IMR-90 (cell line): ENCODE results near the gene EFNB2. TPM values are rescaled to one million over a fixed set of nuclear protein-coding genes. Genes with fewer than 3 reads are reported as not detected.
A peak's percentile ranks its signal among the peaks of the same experiment; 100 is the strongest.

Experiments
- ATAC-seq: fragments of 200-7000 bp; cut with Tn5 transposase; 2 replicates; pipeline ENCODE4 v1.9.1; 2020; ENCODE audit warnings: low read depth, mild to moderate bottlenecking, moderate library complexity
- BruUV-seq: library from RNA; stranded (reverse); fragments of 400-500 nt; replicated peaks from 2 replicates; lab custom pipeline; 2021; lab: Mats Ljungman, UMichigan
- CTCF ChIA-PET: fragments of 300-600 bp; formaldehyde crosslinking; extraction: SDS; loops from one replicate; lab custom pipeline; 2021; ENCODE audit warnings: antibody characterized with exemption; lab: Yijun Ruan, JAX
- POLR2A ChIA-PET: fragments of 300-600 bp; sonication (Branson Sonifier 250); formaldehyde crosslinking; loops from one replicate; lab custom pipeline; 2022; ENCODE audit warnings: antibody characterized with exemption; ENCODE audit not compliant: unreplicated experiment; lab: Charles Lee
- DNase-seq: peaks from one replicate; pipeline ENCODE4 v3.0.0; 2013
- H2AFZ ChIP-seq: replicated peaks from 2 replicates; pipeline ENCODE3; 2013; ENCODE audit warnings: low read length, mild to moderate bottlenecking; ENCODE audit not compliant: poor library complexity
- H2AK5ac ChIP-seq: 2 replicates; pipeline ENCODE4 v1.6.1; 2013; ENCODE audit warnings: low read depth, low read length, inconsistent platforms
- H2AK9ac ChIP-seq: replicated peaks from 2 replicates; pipeline ENCODE3; 2013; ENCODE audit warnings: mild to moderate bottlenecking, low read depth, low read length, moderate library complexity; ENCODE audit not compliant: poor library complexity
- H2BK120ac ChIP-seq: 2 replicates; pipeline ENCODE4 v1.6.1; 2013; ENCODE audit warnings: low read depth, low read length, inconsistent platforms
- H2BK15ac ChIP-seq: 3 replicates; pipeline ENCODE4 v1.6.1; 2013; ENCODE audit warnings: low read depth, low read length, inconsistent platforms
- H2BK20ac ChIP-seq: 2 replicates; pipeline ENCODE4 v1.6.1; 2013; ENCODE audit warnings: low read depth, mild to moderate bottlenecking, inconsistent platforms, low read length, moderate library complexity
- H2BK5ac ChIP-seq: 2 replicates; pipeline ENCODE4 v1.6.1; 2013; ENCODE audit warnings: mild to moderate bottlenecking, low read depth, low read length, inconsistent platforms; ENCODE audit not compliant: poor library complexity, severe bottlenecking
- H3K14ac ChIP-seq: replicated peaks from 2 replicates; pipeline ENCODE4 v1.6.1; 2013; ENCODE audit warnings: low read depth, low read length, inconsistent platforms
- H3K18ac ChIP-seq: 2 replicates; pipeline ENCODE4 v1.6.1; 2013; ENCODE audit warnings: low read depth, low read length, control low read depth
- H3K23ac ChIP-seq: 2 replicates; pipeline ENCODE4 v1.6.1; 2013; ENCODE audit warnings: low read depth, low read length, inconsistent platforms
- H3K27ac ChIP-seq: 2 replicates; pipeline ENCODE4 v1.5.1; 2013; ENCODE audit warnings: mild to moderate bottlenecking, control low read depth, low read length; ENCODE audit not compliant: insufficient read depth
- H3K27me3 ChIP-seq: 2 replicates; pipeline ENCODE4 v1.6.1; 2013; ENCODE audit warnings: low read length; ENCODE audit not compliant: control insufficient read depth, insufficient read depth
- H3K36me3 ChIP-seq: 2 replicates; pipeline ENCODE4 v1.6.1; 2013; ENCODE audit warnings: low read length, mixed read lengths; ENCODE audit not compliant: control insufficient read depth, insufficient read depth
- H3K4ac ChIP-seq: 2 replicates; pipeline ENCODE4 v1.6.1; 2013; ENCODE audit warnings: low read depth, low read length, inconsistent platforms
- H3K4me1 ChIP-seq: 2 replicates; pipeline ENCODE4 v1.6.1; 2013; ENCODE audit warnings: low read length, mixed read lengths; ENCODE audit not compliant: control insufficient read depth, insufficient read depth
- H3K4me2 ChIP-seq: 2 replicates; pipeline ENCODE4 v1.6.1; 2013; ENCODE audit warnings: low read depth, mild to moderate bottlenecking, control low read depth, low read length, moderate library complexity
- H3K4me3 ChIP-seq: 2 replicates; pipeline ENCODE4 v1.5.1; 2013; ENCODE audit warnings: low read depth, mild to moderate bottlenecking, control low read depth, low read length, moderate library complexity; ENCODE audit not compliant: insufficient read depth
- H3K56ac ChIP-seq: 2 replicates; pipeline ENCODE4 v1.6.1; 2013; ENCODE audit warnings: low read length, inconsistent platforms; ENCODE audit not compliant: insufficient read depth; ENCODE audit errors: extremely low read depth
- H3K79me1 ChIP-seq, 2 experiments: 2 replicates each; pipeline ENCODE4 v1.6.1; 2013; ENCODE audit warnings: low read length in 2 of 2, inconsistent platforms in 1 of 2, low read depth in 1 of 2
- H3K9ac ChIP-seq: 2 replicates; pipeline ENCODE4 v1.6.1; 2013; ENCODE audit warnings: low read depth, low read length, control low read depth
- H3K9me1 ChIP-seq: 2 replicates; pipeline ENCODE4 v1.6.1; 2013; ENCODE audit warnings: low read length, inconsistent platforms; ENCODE audit not compliant: insufficient read depth
- H3K9me3 ChIP-seq: 2 replicates; pipeline ENCODE4 v1.6.1; 2013; ENCODE audit warnings: low read length; ENCODE audit not compliant: control insufficient read depth, insufficient read depth
- H4K20me1 ChIP-seq: 2 replicates; pipeline ENCODE4 v1.6.1; 2013; ENCODE audit warnings: low read length, inconsistent platforms; ENCODE audit not compliant: insufficient read depth
- H4K5ac ChIP-seq: 2 replicates; pipeline ENCODE4 v1.6.1; 2013; ENCODE audit warnings: mild to moderate bottlenecking, low read depth, low read length, control low read depth
- H4K8ac ChIP-seq, 2 experiments: 2 replicates each; pipeline ENCODE4 v1.6.1; 2013; ENCODE audit warnings: low read depth in 2 of 2, low read length in 2 of 2, control low read depth in 1 of 2, inconsistent platforms in 1 of 2
- H4K91ac ChIP-seq: 2 replicates; pipeline ENCODE4 v1.6.1; 2013; ENCODE audit warnings: low read depth, low read length, inconsistent platforms; ENCODE audit not compliant: insufficient read depth
- BHLHE40 ChIP-seq: fragments of 150-350 bp; IDR thresholded peaks from 2 replicates; pipeline ENCODE4 v1.6.1; 2016; ENCODE audit warnings: mild to moderate bottlenecking, low read depth, low read length
- CEBPB ChIP-seq: IDR thresholded peaks from 2 replicates; pipeline ENCODE4 v1.6.1; 2012; ENCODE audit warnings: low read depth, low read length, improper control_type of control experiment
- CHD1 ChIP-seq: IDR thresholded peaks from 2 replicates; pipeline ENCODE4 v1.6.1; 2012; ENCODE audit warnings: low read depth, low read length, improper control_type of control experiment
- FOS ChIP-seq: fragments of 150-350 bp; IDR thresholded peaks from 2 replicates; pipeline ENCODE4 v1.6.1; 2016; ENCODE audit warnings: low read depth, low read length
- MAFK ChIP-seq: IDR thresholded peaks from 2 replicates; pipeline ENCODE4 v1.6.1; 2012; ENCODE audit warnings: low read depth, low read length, improper control_type of control experiment
- MAZ ChIP-seq: IDR thresholded peaks from 2 replicates; pipeline ENCODE4 v1.6.1; 2012; ENCODE audit warnings: low read depth, mild to moderate bottlenecking, low read length, improper control_type of control experiment, moderate library complexity, borderline replicate concordance
- MXI1 ChIP-seq: IDR thresholded peaks from 2 replicates; pipeline ENCODE4 v1.6.1; 2012; ENCODE audit warnings: low read depth, mild to moderate bottlenecking, low read length, moderate library complexity, borderline replicate concordance
- NFE2L2 ChIP-seq: fragments of 150-350 bp; IDR thresholded peaks from 2 replicates; pipeline ENCODE4 v1.6.1; 2016; ENCODE audit warnings: low read depth, mild to moderate bottlenecking, low read length
- POLR2A ChIP-seq: IDR thresholded peaks from 2 replicates; pipeline ENCODE4 v1.6.1; 2012; ENCODE audit warnings: mild to moderate bottlenecking, low read depth, low read length
- RAD21 ChIP-seq: IDR thresholded peaks from 2 replicates; pipeline ENCODE4 v1.6.1; 2012; ENCODE audit warnings: low read length, improper control_type of control experiment
- RCOR1 ChIP-seq: IDR thresholded peaks from 2 replicates; pipeline ENCODE4 v1.6.1; 2012; ENCODE audit warnings: mild to moderate bottlenecking, low read length, improper control_type of control experiment; ENCODE audit not compliant: insufficient replicate concordance
- RFX5 ChIP-seq: IDR thresholded peaks from 2 replicates; pipeline ENCODE4 v1.8.0; 2012; ENCODE audit warnings: low read depth, mild to moderate bottlenecking, low read length, moderate library complexity
- SMC3 ChIP-seq: fragments of 150-350 bp; IDR thresholded peaks from 2 replicates; pipeline ENCODE4 v1.6.1; 2016; ENCODE audit warnings: low read depth, mild to moderate bottlenecking, antibody characterized with exemption, low read length, moderate library complexity
- WGBS, 2 experiments: methylation state at CpG; one replicate each; pipeline versions ENCODE4 v1.1.5 to v1.1.7; 2013; ENCODE audit warnings: missing lambda C conversion rate in 2 of 2; ENCODE audit not compliant: insufficient read length in 1 of 2; ENCODE audit errors: extremely low coverage in 2 of 2; 5-methylcytosine and 5-hydroxymethylcytosine counted together
- dilution Hi-C: fragments of 300-500 bp; cut with HindIII; formaldehyde crosslinking; loops from one replicate; pipeline ENCODE4 v1.14.3; 2018; ENCODE audit warnings: low sequenced_read_pairs; ENCODE audit not compliant: unreplicated experiment
- in situ Hi-C: fragments of 300-500 bp; cut with MboI; formaldehyde crosslinking; loops from 3 replicates; pipeline ENCODE4 v1.14.3; 2019; ENCODE audit warnings: low sequenced_read_pairs, inconsistent platforms, mixed read lengths
- intact Hi-C: fragments of 100-400 bp; cut with micrococcal nuclease; formaldehyde crosslinking; loops from 2 replicates; pipeline ENCODE4 v1.10.0; 2022
- polyA plus RNA-seq, 3 experiments: library from polyadenylated mRNA; depleted of rRNA; stranded (reverse); fragments of >200 nt; gene quantifications; 2 replicates each; pipeline ENCODE4 v1.2.3, GENCODE V29; 2012; ENCODE audit warnings: low replicate concordance in 1 of 3
- total RNA-seq: library from RNA; depleted of rRNA; stranded (reverse); fragments of >200 nt; gene quantifications from 2 replicates; pipeline ENCODE4 v1.2.3, GENCODE V29; 2012
- TF ChIP-seq, protein P1 (sequence below): fragments of 150-350 bp; IDR thresholded peaks from 2 replicates; pipeline ENCODE4 v1.6.1; 2017; ENCODE audit warnings: mild to moderate bottlenecking, antibody characterized with exemption, low read length, low read depth
- TF ChIP-seq, protein P2 (sequence below): conservative IDR thresholded peaks from 2 replicates; pipeline ENCODE4 v1.5.1; 2012; ENCODE audit warnings: mild to moderate bottlenecking, low read depth, low read length, improper control_type of control experiment

EFNB2 gene
- total and polyA plus RNA-seq, 2 of the 4 experiments (the other 2 are of a cell fraction), result 5.4 to 6.0 TPM

DNA sequence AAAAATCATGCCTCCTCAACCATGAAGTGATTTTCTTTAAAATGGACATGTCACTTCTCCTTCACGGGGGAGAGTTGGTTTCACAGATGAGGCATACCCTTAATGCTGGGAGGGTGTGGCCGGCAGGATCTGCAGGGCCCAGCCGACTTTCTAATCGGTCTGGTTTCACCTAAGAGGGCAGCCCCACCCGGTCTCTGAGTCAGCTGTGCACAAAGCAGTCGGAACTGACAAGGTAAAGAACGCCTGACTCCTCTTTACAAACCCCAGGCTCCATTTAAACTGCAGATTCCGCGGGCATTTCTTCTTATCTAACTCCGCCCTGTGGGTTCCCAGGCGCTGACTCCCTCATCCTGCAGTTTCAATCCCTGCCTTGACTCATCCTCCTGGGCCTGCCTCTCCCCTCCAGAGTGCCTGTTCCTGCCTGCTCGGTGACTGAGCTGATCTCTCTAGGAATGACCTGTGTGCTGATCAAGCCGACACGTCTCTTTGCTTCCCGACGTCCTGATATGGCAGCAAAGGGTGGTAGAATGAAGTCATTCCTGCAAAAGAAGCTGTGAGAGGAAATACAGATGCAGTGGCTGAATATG, 63.4 kb downstream of the EFNB2 start:
- Histone ChIP-seq H3K23ac (no peak overlapping the region), H2AFZ (peak overlapping the region; percentile 89), H3K4me2 (peak overlapping the region; percentile 84), H2AK9ac (peak overlapping the region; percentile 11), H3K9me3 (no peaks in the 10 kb centered on the region), H3K9ac (peak overlapping the region; percentile 4; the same call in 1 of the 2 replicates), H3K27me3 (no peaks in the 10 kb centered on the region), H4K91ac (peak overlapping the region; percentile 48; the same call in 1 of the 2 replicates), H3K36me3 (no peaks in the 10 kb centered on the region), H4K20me1 (no peaks in the 10 kb centered on the region), H2BK5ac (no peak overlapping the region), H3K4me3 (peak overlapping the region; percentile 24; the same call in 1 of the 2 replicates), H2BK120ac (peak overlapping the region; percentile 50), H3K56ac (0 out of 2 replicates have a peak overlapping the region, but pooled peaks have one; percentile 15), H3K18ac (no peak overlapping the region), H2AK5ac (no peak overlapping the region), H3K9me1 (no peaks in the 10 kb centered on the region), H2BK15ac (no peak overlapping the region), H3K4ac (0 out of 2 replicates have a peak overlapping the region, but pooled peaks have one; percentile 20), H3K14ac (0 out of 2 replicates have a peak overlapping the region, but pooled peaks have one; percentile 16), H3K27ac (no peak overlapping the region), H4K5ac (no peak overlapping the region), H3K79me1 (no peaks in the 10 kb centered on the region), H3K4me1 (no peaks in the 10 kb centered on the region), H2BK20ac (peak overlapping the region; percentile 32), H4K8ac (peak overlapping the region; percentile 0 to 69; a peak in 1 of 4 replicates)
- dilution Hi-C loops, result no loop called here
- CTCF ChIA-PET, result interaction anchor here (1.1 kb wide), 1 partner anchor 9 kb away, joined by 3 read pairs; no protein-coding TSS in a partner anchor
- no TSS peak for BruUV-seq
- POLR2A ChIA-PET, result no interaction called here
- intact Hi-C loops, result no loop called here
- WGBS, 2 experiments, result 0% methylated on average over 6 of the region's 16 CpGs; no CpG with 5 or more reads in 1 of the 2 experiments
- ATAC-seq (peak; percentile 100), DNase-seq (peak; percentile 91)
- in situ Hi-C loops, result no loop called here
- TF ChIP-seq FOS (peak; percentile 70), CEBPB (0 out of 2 replicates have a peak, but pooled peaks have one; percentile 20), RCOR1 (no peak), RFX5 (no peak), BHLHE40 (peak; percentile 16; the same call in 1 of the 2 replicates), CHD1 (no peak), MXI1 (no peak), NFE2L2 (0 out of 2 replicates have a peak, but pooled peaks have one; percentile 15), MAZ (peak; percentile 17; the same call in 1 of the 2 replicates), SMC3 (no peak), MAFK (no peak), POLR2A (no peak), RAD21 (peak; percentile 15; the same call in 1 of the 2 replicates)
- TF ChIP-seq, protein P1, sequence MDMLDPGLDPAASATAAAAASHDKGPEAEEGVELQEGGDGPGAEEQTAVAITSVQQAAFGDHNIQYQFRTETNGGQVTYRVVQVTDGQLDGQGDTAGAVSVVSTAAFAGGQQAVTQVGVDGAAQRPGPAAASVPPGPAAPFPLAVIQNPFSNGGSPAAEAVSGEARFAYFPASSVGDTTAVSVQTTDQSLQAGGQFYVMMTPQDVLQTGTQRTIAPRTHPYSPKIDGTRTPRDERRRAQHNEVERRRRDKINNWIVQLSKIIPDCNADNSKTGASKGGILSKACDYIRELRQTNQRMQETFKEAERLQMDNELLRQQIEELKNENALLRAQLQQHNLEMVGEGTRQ, result no peak
- TF ChIP-seq, protein P2, sequence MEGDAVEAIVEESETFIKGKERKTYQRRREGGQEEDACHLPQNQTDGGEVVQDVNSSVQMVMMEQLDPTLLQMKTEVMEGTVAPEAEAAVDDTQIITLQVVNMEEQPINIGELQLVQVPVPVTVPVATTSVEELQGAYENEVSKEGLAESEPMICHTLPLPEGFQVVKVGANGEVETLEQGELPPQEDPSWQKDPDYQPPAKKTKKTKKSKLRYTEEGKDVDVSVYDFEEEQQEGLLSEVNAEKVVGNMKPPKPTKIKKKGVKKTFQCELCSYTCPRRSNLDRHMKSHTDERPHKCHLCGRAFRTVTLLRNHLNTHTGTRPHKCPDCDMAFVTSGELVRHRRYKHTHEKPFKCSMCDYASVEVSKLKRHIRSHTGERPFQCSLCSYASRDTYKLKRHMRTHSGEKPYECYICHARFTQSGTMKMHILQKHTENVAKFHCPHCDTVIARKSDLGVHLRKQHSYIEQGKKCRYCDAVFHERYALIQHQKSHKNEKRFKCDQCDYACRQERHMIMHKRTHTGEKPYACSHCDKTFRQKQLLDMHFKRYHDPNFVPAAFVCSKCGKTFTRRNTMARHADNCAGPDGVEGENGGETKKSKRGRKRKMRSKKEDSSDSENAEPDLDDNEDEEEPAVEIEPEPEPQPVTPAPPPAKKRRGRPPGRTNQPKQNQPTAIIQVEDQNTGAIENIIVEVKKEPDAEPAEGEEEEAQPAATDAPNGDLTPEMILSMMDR, result no peak
